RWPE1 (cell line): ENCODE measurements around the gene CDK11B.
A peak's percentile ranks its signal among the peaks of the same experiment; 100 is the strongest.

Experiments used
- CTCF ChIA-PET: fragments of 350-600 bp; sonication (Branson Sonifier 250); formaldehyde crosslinking; extraction: SDS; loops from one replicate; lab custom pipeline; 2021; lab: Yijun Ruan, JAX
- POLR2A ChIA-PET: fragments of 400-600 bp; formaldehyde crosslinking; extraction: SDS; loops from one replicate; lab custom pipeline; 2020; ENCODE audit warnings: antibody characterized with exemption; ENCODE audit not compliant: low non-redundant PET; lab: Yijun Ruan, JAX
- DNase-seq: peaks from one replicate; pipeline ENCODE4 v3.0.0; 2012; ENCODE audit warnings: low spot score
- H3K27ac ChIP-seq: fragments of 450-650 bp; 2 replicates; pipeline ENCODE4 v1.5.1; 2017
- TF ChIP-seq, protein P1 (sequence below): fragments of 450-650 bp; conservative IDR thresholded peaks from 2 replicates; pipeline ENCODE4 v1.5.1; 2017; ENCODE audit warnings: low read depth, mild to moderate bottlenecking

The CDK11B gene

DNA sequence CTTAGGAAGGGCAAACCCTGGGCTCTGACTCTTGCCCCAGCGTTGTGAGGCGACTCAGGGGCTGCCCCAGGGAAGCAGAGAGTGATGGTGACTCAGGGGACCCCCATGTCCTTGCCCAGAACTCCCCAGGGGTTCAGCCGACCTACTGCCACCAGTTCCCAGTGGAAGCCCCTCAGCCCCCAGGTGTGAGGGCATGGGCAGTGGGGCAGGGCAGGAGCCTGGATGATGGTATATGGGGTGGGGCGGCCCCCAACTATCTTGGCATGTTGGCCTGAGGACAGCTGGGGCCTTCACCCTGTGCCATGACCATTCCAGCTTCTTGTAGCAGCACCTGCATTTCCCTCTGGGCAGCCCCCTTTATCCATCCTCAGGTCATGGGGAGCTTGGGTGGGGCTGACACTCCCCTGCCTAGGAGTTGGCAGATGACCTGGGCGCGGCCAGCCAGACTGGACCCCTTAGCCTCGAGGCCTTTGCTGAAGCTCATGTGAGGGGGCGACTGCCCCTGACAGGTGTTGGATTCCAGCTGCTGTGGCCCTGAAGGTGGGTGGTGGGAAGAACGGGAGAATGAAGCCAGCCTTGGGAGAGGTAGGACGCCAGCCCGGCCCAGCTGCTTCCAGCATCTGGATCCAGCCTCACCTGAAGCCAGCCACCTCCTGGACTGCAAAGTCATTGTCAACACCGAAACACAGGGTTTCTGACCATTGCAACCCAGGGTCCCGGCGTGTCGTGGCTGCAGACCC is 57.1 kb downstream of the CDK11B start:
- POLR2A ChIA-PET, result no interaction called here

DNA sequence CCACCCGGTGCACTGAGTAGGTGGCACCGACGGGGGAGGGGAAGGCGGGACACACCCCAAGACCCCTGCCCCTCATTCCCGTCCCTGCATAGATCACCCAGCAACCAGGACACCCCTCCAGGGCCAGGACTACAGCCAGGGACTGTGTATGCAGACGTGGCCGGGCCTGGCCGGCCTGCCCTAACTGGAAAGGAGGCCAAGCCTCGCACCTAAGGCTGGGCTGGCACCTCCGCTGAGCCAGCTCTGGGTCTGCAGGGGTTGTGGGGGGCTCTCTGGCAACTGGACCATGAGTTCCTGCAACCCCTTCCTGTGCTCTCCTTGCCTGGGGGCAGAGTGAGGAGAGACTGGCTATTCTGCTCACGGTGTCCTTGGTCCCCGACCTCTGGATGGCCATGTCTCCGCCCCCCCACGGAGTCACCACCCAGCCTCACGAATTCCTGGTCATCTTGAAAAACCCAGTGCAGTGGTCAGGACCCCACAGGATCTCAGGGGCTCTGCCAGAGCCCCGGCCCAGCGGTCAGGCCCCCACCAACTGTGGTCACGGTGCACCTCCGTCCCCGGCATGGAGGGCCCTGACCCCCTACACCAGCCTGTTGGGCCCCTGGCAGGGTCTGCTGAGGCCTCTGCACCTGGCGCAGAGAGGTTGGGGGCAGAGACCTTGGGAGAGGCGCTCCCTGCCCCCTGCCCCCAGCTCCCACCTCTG is 57.8 kb downstream of the CDK11B start:
- ChIA-PET POLR2A (interaction anchor here (0.5 kb wide), 1 partner anchor 15 kb away, joined by 3 read pairs; no protein-coding TSS in a partner anchor), CTCF (interaction anchor here (0.8 kb wide), 1 partner anchor 13 kb away, joined by 3 read pairs; no protein-coding TSS in a partner anchor)
- TF ChIP-seq, protein P1, sequence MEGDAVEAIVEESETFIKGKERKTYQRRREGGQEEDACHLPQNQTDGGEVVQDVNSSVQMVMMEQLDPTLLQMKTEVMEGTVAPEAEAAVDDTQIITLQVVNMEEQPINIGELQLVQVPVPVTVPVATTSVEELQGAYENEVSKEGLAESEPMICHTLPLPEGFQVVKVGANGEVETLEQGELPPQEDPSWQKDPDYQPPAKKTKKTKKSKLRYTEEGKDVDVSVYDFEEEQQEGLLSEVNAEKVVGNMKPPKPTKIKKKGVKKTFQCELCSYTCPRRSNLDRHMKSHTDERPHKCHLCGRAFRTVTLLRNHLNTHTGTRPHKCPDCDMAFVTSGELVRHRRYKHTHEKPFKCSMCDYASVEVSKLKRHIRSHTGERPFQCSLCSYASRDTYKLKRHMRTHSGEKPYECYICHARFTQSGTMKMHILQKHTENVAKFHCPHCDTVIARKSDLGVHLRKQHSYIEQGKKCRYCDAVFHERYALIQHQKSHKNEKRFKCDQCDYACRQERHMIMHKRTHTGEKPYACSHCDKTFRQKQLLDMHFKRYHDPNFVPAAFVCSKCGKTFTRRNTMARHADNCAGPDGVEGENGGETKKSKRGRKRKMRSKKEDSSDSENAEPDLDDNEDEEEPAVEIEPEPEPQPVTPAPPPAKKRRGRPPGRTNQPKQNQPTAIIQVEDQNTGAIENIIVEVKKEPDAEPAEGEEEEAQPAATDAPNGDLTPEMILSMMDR, result no peak

More for the DNA sequence above, 57.1 kb downstream of the CDK11B start:
- no peak for DNase-seq
- CTCF ChIA-PET, result interaction anchor here (0.8 kb wide), 1 partner anchor 12 kb away, joined by 3 read pairs; no protein-coding TSS in a partner anchor
- peak overlapping the region; percentile 28 for H3K27ac ChIP-seq
- TF ChIP-seq, protein P1, result no peak

DNA sequence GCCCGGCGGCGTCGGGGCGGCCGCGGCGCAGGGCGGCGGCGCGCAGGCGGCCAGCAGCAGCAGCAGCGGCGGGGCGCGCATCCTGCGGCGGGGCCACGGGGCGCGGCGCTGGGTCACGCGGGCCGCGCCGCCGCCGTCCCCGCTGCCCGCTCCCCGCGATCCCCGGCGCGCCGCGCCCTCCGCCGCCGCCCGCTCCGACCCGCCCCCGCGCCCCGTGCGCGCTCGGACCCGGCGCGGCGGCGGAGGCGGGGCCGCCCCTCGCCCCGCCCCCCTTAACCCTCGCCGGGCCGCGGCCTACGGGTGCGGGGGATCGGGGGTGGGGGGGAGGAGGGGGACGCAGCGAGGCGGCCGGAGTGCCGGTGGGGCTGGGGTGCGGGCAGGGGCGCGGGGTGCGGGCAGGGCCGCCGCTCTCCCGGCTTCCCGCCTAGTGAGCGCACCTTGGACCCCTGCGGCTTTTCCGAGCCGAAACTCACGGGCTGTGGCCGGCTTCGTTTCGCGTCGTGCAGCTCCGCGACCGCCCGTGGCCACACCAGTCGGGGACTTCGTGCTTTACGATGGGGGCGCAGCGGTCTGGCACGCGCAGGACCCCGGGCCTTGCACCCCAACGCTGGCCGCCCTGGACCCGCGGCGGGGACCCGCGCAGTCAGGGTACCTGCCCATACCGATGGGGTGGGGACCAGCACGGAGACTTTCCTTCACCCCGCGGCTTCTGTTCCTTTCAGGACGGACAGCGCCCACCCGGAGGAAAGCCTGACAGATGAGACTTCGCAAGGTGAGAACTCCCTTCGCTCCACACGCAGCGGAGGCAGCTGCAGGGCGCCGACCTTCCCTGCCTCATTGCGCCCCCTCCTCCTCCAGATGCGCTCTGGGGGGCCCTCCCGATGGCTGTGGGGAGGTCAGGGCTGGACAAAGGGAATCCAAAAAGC is 58.6 kb downstream of the CDK11B start, which contains the start of gene FNDC10:
FNDC10 (minus strand) TSS at position 201 of the 926 bp plus-strand sequence; CDS start at position 81, 120 bp downstream.
- peak within 1 kb of the TSS; percentile 61 for H3K27ac ChIP-seq
- TF ChIP-seq, protein P1, result no peak
- ChIA-PET CTCF (no interaction called here), POLR2A (interaction anchor here (0.5 kb wide), 1 partner anchor 15 kb away, joined by 3 read pairs; no protein-coding TSS in a partner anchor)
- no peak for DNase-seq

More for the DNA sequence above, 57.8 kb downstream of the CDK11B start:
- no peak for DNase-seq
- H3K27ac ChIP-seq, result peak overlapping the region; percentile 61; the same call in 1 of the 2 replicates

DNA sequence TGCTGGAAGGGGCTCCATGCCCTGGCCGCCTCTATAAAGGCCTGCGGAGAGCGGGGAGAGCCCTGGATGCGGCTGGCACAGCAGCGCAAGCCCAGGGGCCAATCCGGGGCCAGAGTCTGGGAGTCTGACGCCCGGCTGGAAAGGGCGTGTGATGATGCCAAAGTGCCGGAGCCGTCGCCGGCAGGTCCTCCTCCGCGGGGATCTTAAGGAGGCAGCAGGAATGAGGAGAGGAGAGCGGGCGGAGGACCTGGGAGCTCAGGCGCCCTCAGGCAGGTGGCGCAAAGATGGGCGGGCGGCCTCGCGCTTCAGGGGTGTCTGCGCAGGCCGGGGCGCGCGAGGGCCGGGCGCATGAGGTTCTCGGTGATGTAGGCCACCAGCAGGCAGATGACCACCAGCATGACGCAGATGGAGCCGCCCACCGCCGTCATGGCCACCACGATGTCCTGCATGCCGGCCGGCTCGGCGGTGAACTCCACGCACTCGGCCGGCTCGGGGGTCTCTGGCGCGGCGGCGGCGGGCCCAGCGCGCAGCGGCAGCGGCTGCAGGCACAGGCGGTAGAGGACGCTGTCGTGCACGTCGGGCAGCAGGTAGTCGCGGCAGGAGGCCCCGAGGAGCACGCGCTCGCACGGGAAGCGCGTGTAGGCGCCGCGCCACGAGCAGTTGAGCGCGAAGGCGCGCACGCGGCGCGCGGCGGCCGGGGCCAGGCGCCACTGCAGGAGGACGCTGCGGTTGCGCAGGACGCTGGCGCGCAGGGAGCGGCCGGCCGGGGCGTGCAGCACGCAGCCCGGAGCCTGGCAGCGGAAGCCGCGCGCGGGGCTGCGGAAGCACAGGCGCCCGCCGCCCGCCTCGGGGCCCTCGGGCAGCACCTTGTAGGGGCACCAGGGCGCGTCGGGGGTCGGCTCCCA is 59.5 kb downstream of the CDK11B start:
- CTCF ChIA-PET, result no interaction called here
- DNase-seq, result no peak
- POLR2A ChIA-PET, result no interaction called here
- TF ChIP-seq, protein P1, result peak; percentile 38
- H3K27ac ChIP-seq, result peak overlapping the region; percentile 61

DNA sequence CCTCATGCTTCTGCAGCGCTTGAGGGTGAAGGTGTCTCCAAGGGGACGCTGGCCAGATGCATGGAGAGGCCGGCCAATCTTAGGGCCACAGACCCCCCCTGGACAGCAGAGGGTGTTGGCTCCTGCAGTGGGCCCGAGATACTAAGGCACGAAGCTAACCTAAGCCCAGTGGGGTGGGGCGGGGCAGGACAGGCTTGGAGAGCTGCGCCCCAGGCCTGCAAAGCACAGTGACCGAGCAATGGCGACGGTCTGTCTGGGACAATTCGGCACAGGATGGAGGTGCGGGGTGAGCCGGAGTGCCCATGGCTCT is 60.1 kb downstream of the CDK11B start:
- TF ChIP-seq, protein P1, result no peak
- ChIA-PET POLR2A (no interaction called here), CTCF (no interaction called here)
- no peak overlapping the region for H3K27ac ChIP-seq
- no peak for DNase-seq
